ENCODE measurements around the gene LRP2. TPM values are rescaled to one million over a fixed set of nuclear protein-coding genes. Genes with fewer than 3 reads are reported as not detected.
"Not testable (repeated sequence)": the region's sequence is repeated elsewhere in the genome, so short reads cannot be mapped to it uniquely, and the experiment has no call there.

Gene LRP2
- under 1 TPM in 2 of 4 donors, not detected in 2; 0.05 to 0.23 TPM for total RNA-seq

GRCh38 chr2:169362118-169362893, at the start of gene LRP2:
LRP2 (minus strand) TSS chr2:169362534; CDS start chr2:169362399, 135 bp downstream.
- DNase-seq (ENCODE audit: low spot score in 2 of 2): no peak

GRCh38 chr2:169406891-169407290, 44.6 kb upstream of the LRP2 start:
- intact Hi-C loops (cut with DNase I; ENCODE audit: low total_unique reads): no loop called here
- no peak for TF ChIP-seq POLR2A (IDR thresholded peaks at IDR 0.05)
- TF ChIP-seq, protein P1, sequence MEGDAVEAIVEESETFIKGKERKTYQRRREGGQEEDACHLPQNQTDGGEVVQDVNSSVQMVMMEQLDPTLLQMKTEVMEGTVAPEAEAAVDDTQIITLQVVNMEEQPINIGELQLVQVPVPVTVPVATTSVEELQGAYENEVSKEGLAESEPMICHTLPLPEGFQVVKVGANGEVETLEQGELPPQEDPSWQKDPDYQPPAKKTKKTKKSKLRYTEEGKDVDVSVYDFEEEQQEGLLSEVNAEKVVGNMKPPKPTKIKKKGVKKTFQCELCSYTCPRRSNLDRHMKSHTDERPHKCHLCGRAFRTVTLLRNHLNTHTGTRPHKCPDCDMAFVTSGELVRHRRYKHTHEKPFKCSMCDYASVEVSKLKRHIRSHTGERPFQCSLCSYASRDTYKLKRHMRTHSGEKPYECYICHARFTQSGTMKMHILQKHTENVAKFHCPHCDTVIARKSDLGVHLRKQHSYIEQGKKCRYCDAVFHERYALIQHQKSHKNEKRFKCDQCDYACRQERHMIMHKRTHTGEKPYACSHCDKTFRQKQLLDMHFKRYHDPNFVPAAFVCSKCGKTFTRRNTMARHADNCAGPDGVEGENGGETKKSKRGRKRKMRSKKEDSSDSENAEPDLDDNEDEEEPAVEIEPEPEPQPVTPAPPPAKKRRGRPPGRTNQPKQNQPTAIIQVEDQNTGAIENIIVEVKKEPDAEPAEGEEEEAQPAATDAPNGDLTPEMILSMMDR (IDR thresholded peaks at IDR 0.05): no peak
- WGBS, 2 donors: 80 to 91% methylated on average over 3 of the region's 3 CpGs

More at GRCh38 chr2:169362118-169362893, at the start of gene LRP2:
- intact Hi-C loops (cut with DNase I; ENCODE audit: low total_unique reads): no loop called here
- 0 to 2% methylated on average over 33 to 35 of the region's 75 CpGs for WGBS, 2 donors
- H3K4me3 ChIP-seq (ENCODE audit: low read depth, poor library complexity, severe bottlenecking): peak within 1 kb of the TSS; percentile 0
- TF ChIP-seq POLR2A (IDR thresholded peaks at IDR 0.05): no peak
- TF ChIP-seq, protein P1 (IDR thresholded peaks at IDR 0.05): no peak

GRCh38 chr2:169399491-169399890, 37.2 kb upstream of the LRP2 start:
- H3K4me3 ChIP-seq (ENCODE audit: low read depth, poor library complexity, severe bottlenecking); intact Hi-C loops (cut with DNase I; ENCODE audit: low total_unique reads); DNase-seq (ENCODE audit: low spot score in 2 of 2): not testable (repeated sequence)
- WGBS, 2 donors: 83 to 84% methylated on average over 13 of the region's 13 CpGs

More at GRCh38 chr2:169406891-169407290, 44.6 kb upstream of the LRP2 start:
- DNase-seq (ENCODE audit: low spot score in 2 of 2): no peak
- no peak overlapping the region for H3K4me3 ChIP-seq (ENCODE audit: low read depth, poor library complexity, severe bottlenecking)

GRCh38 chr2:169397697-169398096, 35.4 kb upstream of the LRP2 start:
- intact Hi-C loops (cut with DNase I; ENCODE audit: low total_unique reads): no loop called here
- no peak for TF ChIP-seq POLR2A (IDR thresholded peaks at IDR 0.05)
- TF ChIP-seq, protein P1 (IDR thresholded peaks at IDR 0.05): no peak
- DNase-seq (ENCODE audit: low spot score in 2 of 2): no peak
- WGBS, 2 donors: 45 to 47% methylated on average over 2 of the region's 2 CpGs
- H3K4me3 ChIP-seq (ENCODE audit: low read depth, poor library complexity, severe bottlenecking): no peak overlapping the region

- WGBS, 2 donors: 66 to 81% methylated on average over 9 of the region's 9 CpGs
- intact Hi-C loops (cut with DNase I; ENCODE audit: low total_unique reads): no loop called here
- TF ChIP-seq, protein P1 (IDR thresholded peaks at IDR 0.05): no peak
- no peak for TF ChIP-seq POLR2A (IDR thresholded peaks at IDR 0.05)
- no peak for DNase-seq (ENCODE audit: low spot score in 2 of 2)
- no peak overlapping the region for H3K4me3 ChIP-seq (ENCODE audit: low read depth, poor library complexity, severe bottlenecking)
These were observed 33.6 kb upstream of the LRP2 start for GRCh38 chr2:169395821-169396374.

DNA sequence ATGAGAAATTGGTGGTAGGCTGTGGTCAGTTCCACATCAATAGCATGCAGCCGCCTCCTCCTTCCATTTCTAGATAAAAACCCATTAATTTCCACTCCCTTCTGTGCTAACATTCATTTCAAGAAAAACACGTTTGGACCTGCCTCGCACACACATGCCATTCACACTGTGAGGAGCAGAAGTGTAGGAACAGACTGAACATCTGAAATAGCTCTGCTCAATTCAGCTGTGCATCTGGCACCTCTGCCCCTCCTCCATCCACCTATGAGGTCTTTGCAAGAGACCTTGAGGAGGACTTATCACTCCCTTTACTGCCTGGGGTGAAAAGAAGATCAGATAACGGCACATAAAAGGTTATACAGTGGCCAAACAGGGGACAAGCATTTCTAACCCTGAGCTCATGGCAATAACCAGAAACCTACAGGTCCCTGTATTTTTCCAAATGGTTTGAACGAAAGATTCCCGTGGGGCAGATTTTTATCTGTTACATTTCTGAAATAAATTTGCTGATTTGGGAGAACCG, 30.8 kb upstream of the LRP2 start:
- intact Hi-C loops (cut with DNase I; ENCODE audit: low total_unique reads): no loop called here
- no peak for TF ChIP-seq POLR2A (IDR thresholded peaks at IDR 0.05)
- TF ChIP-seq, protein P1 (IDR thresholded peaks at IDR 0.05): no peak
- 22 to 25% methylated on average over 7 of the region's 7 CpGs for WGBS, 2 donors
- H3K4me3 ChIP-seq (ENCODE audit: low read depth, poor library complexity, severe bottlenecking): no peak overlapping the region
- DNase-seq (ENCODE audit: low spot score in 2 of 2): no peak

Measured in lower leg skin (tissue), 4 donors.